IMR-90 (cell line): ENCODE measurements around the gene EGR2. TPM values are rescaled to one million over a fixed set of nuclear protein-coding genes. Genes with fewer than 3 reads are reported as not detected.

Experiments used
- ATAC-seq: fragments of 200-7000 bp; cut with Tn5 transposase; 2 replicates; pipeline ENCODE4 v1.9.1; 2020; ENCODE audit warnings: low read depth, mild to moderate bottlenecking, moderate library complexity
- BruUV-seq: library from RNA; stranded (reverse); fragments of 400-500 nt; replicated peaks from 2 replicates; lab custom pipeline; 2021; lab: Mats Ljungman, UMichigan
- CTCF ChIA-PET: fragments of 300-600 bp; formaldehyde crosslinking; extraction: SDS; loops from one replicate; lab custom pipeline; 2021; ENCODE audit warnings: antibody characterized with exemption; lab: Yijun Ruan, JAX
- POLR2A ChIA-PET: fragments of 300-600 bp; sonication (Branson Sonifier 250); formaldehyde crosslinking; loops from one replicate; lab custom pipeline; 2022; ENCODE audit warnings: antibody characterized with exemption; ENCODE audit not compliant: unreplicated experiment; lab: Charles Lee
- DNase-seq: peaks from one replicate; pipeline ENCODE4 v3.0.0; 2013
- H2AFZ ChIP-seq: replicated peaks from 2 replicates; pipeline ENCODE3; 2013; ENCODE audit warnings: low read length, mild to moderate bottlenecking; ENCODE audit not compliant: poor library complexity
- H2AK5ac ChIP-seq: 2 replicates; pipeline ENCODE4 v1.6.1; 2013; ENCODE audit warnings: low read depth, low read length, inconsistent platforms
- H2AK9ac ChIP-seq: replicated peaks from 2 replicates; pipeline ENCODE3; 2013; ENCODE audit warnings: mild to moderate bottlenecking, low read depth, low read length, moderate library complexity; ENCODE audit not compliant: poor library complexity
- H2BK120ac ChIP-seq: 2 replicates; pipeline ENCODE4 v1.6.1; 2013; ENCODE audit warnings: low read depth, low read length, inconsistent platforms
- H2BK15ac ChIP-seq: 3 replicates; pipeline ENCODE4 v1.6.1; 2013; ENCODE audit warnings: low read depth, low read length, inconsistent platforms
- H2BK20ac ChIP-seq: 2 replicates; pipeline ENCODE4 v1.6.1; 2013; ENCODE audit warnings: low read depth, mild to moderate bottlenecking, inconsistent platforms, low read length, moderate library complexity
- H2BK5ac ChIP-seq: 2 replicates; pipeline ENCODE4 v1.6.1; 2013; ENCODE audit warnings: mild to moderate bottlenecking, low read depth, low read length, inconsistent platforms; ENCODE audit not compliant: poor library complexity, severe bottlenecking
- H3K14ac ChIP-seq: replicated peaks from 2 replicates; pipeline ENCODE4 v1.6.1; 2013; ENCODE audit warnings: low read depth, low read length, inconsistent platforms
- H3K18ac ChIP-seq: 2 replicates; pipeline ENCODE4 v1.6.1; 2013; ENCODE audit warnings: low read depth, low read length, control low read depth
- H3K23ac ChIP-seq: 2 replicates; pipeline ENCODE4 v1.6.1; 2013; ENCODE audit warnings: low read depth, low read length, inconsistent platforms
- H3K27ac ChIP-seq: 2 replicates; pipeline ENCODE4 v1.5.1; 2013; ENCODE audit warnings: mild to moderate bottlenecking, control low read depth, low read length; ENCODE audit not compliant: insufficient read depth
- H3K27me3 ChIP-seq: 2 replicates; pipeline ENCODE4 v1.6.1; 2013; ENCODE audit warnings: low read length; ENCODE audit not compliant: control insufficient read depth, insufficient read depth
- H3K36me3 ChIP-seq: 2 replicates; pipeline ENCODE4 v1.6.1; 2013; ENCODE audit warnings: low read length, mixed read lengths; ENCODE audit not compliant: control insufficient read depth, insufficient read depth
- H3K4ac ChIP-seq: 2 replicates; pipeline ENCODE4 v1.6.1; 2013; ENCODE audit warnings: low read depth, low read length, inconsistent platforms
- H3K4me1 ChIP-seq: 2 replicates; pipeline ENCODE4 v1.6.1; 2013; ENCODE audit warnings: low read length, mixed read lengths; ENCODE audit not compliant: control insufficient read depth, insufficient read depth
- H3K4me2 ChIP-seq: 2 replicates; pipeline ENCODE4 v1.6.1; 2013; ENCODE audit warnings: low read depth, mild to moderate bottlenecking, control low read depth, low read length, moderate library complexity
- H3K4me3 ChIP-seq: 2 replicates; pipeline ENCODE4 v1.5.1; 2013; ENCODE audit warnings: low read depth, mild to moderate bottlenecking, control low read depth, low read length, moderate library complexity; ENCODE audit not compliant: insufficient read depth
- H3K56ac ChIP-seq: 2 replicates; pipeline ENCODE4 v1.6.1; 2013; ENCODE audit warnings: low read length, inconsistent platforms; ENCODE audit not compliant: insufficient read depth; ENCODE audit errors: extremely low read depth
- H3K79me1 ChIP-seq, 2 experiments: 2 replicates each; pipeline ENCODE4 v1.6.1; 2013; ENCODE audit warnings: low read length in 2 of 2, inconsistent platforms in 1 of 2, low read depth in 1 of 2
- H3K9ac ChIP-seq: 2 replicates; pipeline ENCODE4 v1.6.1; 2013; ENCODE audit warnings: low read depth, low read length, control low read depth
- H3K9me1 ChIP-seq: 2 replicates; pipeline ENCODE4 v1.6.1; 2013; ENCODE audit warnings: low read length, inconsistent platforms; ENCODE audit not compliant: insufficient read depth
- H3K9me3 ChIP-seq: 2 replicates; pipeline ENCODE4 v1.6.1; 2013; ENCODE audit warnings: low read length; ENCODE audit not compliant: control insufficient read depth, insufficient read depth
- H4K20me1 ChIP-seq: 2 replicates; pipeline ENCODE4 v1.6.1; 2013; ENCODE audit warnings: low read length, inconsistent platforms; ENCODE audit not compliant: insufficient read depth
- H4K5ac ChIP-seq: 2 replicates; pipeline ENCODE4 v1.6.1; 2013; ENCODE audit warnings: mild to moderate bottlenecking, low read depth, low read length, control low read depth
- H4K8ac ChIP-seq, 2 experiments: 2 replicates each; pipeline ENCODE4 v1.6.1; 2013; ENCODE audit warnings: low read depth in 2 of 2, low read length in 2 of 2, control low read depth in 1 of 2, inconsistent platforms in 1 of 2
- H4K91ac ChIP-seq: 2 replicates; pipeline ENCODE4 v1.6.1; 2013; ENCODE audit warnings: low read depth, low read length, inconsistent platforms; ENCODE audit not compliant: insufficient read depth
- CTCF ChIP-seq: conservative IDR thresholded peaks from 2 replicates; pipeline ENCODE4 v1.5.1; 2012; ENCODE audit warnings: mild to moderate bottlenecking, low read depth, low read length, improper control_type of control experiment
- MAZ ChIP-seq: IDR thresholded peaks from 2 replicates; pipeline ENCODE4 v1.6.1; 2012; ENCODE audit warnings: low read depth, mild to moderate bottlenecking, low read length, improper control_type of control experiment, moderate library complexity, borderline replicate concordance
- SMC3 ChIP-seq: fragments of 150-350 bp; IDR thresholded peaks from 2 replicates; pipeline ENCODE4 v1.6.1; 2016; ENCODE audit warnings: low read depth, mild to moderate bottlenecking, antibody characterized with exemption, low read length, moderate library complexity
- WGBS, 2 experiments: methylation state at CpG; one replicate each; pipeline versions ENCODE4 v1.1.5 to v1.1.7; 2013; ENCODE audit warnings: missing lambda C conversion rate in 2 of 2; ENCODE audit not compliant: insufficient read length in 1 of 2; ENCODE audit errors: extremely low coverage in 2 of 2; 5-methylcytosine and 5-hydroxymethylcytosine counted together
- dilution Hi-C: fragments of 300-500 bp; cut with HindIII; formaldehyde crosslinking; loops from one replicate; pipeline ENCODE4 v1.14.3; 2018; ENCODE audit warnings: low sequenced_read_pairs; ENCODE audit not compliant: unreplicated experiment
- in situ Hi-C: fragments of 300-500 bp; cut with MboI; formaldehyde crosslinking; loops from 3 replicates; pipeline ENCODE4 v1.14.3; 2019; ENCODE audit warnings: low sequenced_read_pairs, inconsistent platforms, mixed read lengths
- intact Hi-C: fragments of 100-400 bp; cut with micrococcal nuclease; formaldehyde crosslinking; loops from 2 replicates; pipeline ENCODE4 v1.10.0; 2022
- polyA plus RNA-seq, 3 experiments: library from polyadenylated mRNA; depleted of rRNA; stranded (reverse); fragments of >200 nt; gene quantifications; 2 replicates each; pipeline ENCODE4 v1.2.3, GENCODE V29; 2012; ENCODE audit warnings: low replicate concordance in 1 of 3
- total RNA-seq: library from RNA; depleted of rRNA; stranded (reverse); fragments of >200 nt; gene quantifications from 2 replicates; pipeline ENCODE4 v1.2.3, GENCODE V29; 2012

EGR2 gene
- total and polyA plus RNA-seq, 2 of the 4 experiments (the other 2 are of a cell fraction) = 0.36 to 1.2 TPM

- ChIA-PET CTCF (no interaction called here), POLR2A (no interaction called here)
- ATAC-seq (no peak), DNase-seq (no peak)
- Histone ChIP-seq H3K27ac (no peak overlapping the region), H3K4me3 (no peak overlapping the region), H3K4me2 (no peak overlapping the region), H3K4ac (no peak overlapping the region), H3K36me3 (no peaks in the 10 kb centered on the region), H3K56ac (no peak overlapping the region), H2BK15ac (no peak overlapping the region), H3K79me1 (no peaks in the 10 kb centered on the region), H3K9ac (no peak overlapping the region), H4K20me1 (no peaks in the 10 kb centered on the region), H3K4me1 (no peaks in the 10 kb centered on the region), H3K9me3 (no peaks in the 10 kb centered on the region), H3K23ac (no peak overlapping the region), H3K18ac (no peak overlapping the region), H3K9me1 (peaks cover 2% of the 10 kb centered on the region; the same call in 1 of the 2 replicates), H2AFZ (no peak overlapping the region), H4K5ac (no peak overlapping the region), H2BK120ac (no peak overlapping the region), H2AK9ac (no peak overlapping the region), H3K27me3 (no peaks in the 10 kb centered on the region), H2BK20ac (no peak overlapping the region), H2BK5ac (no peak overlapping the region), H4K91ac (no peak overlapping the region), H2AK5ac (no peak overlapping the region), H3K14ac (no peak overlapping the region), H4K8ac (no peak overlapping the region)
- no CpG with 5 or more reads among the region's 2 CpGs for whole genome bisulfite sequencing, 2 experiments
- dilution Hi-C loops (no loop called here), in situ Hi-C loops (no loop called here), intact Hi-C loops (no loop called here)
- no TSS peak for BruUV-seq
- TF ChIP-seq CTCF (no peak), SMC3 (no peak), MAZ (no peak)
Observed at GRCh38 chr10:62765726-62766125, 50.4 kb downstream of the EGR2 start.
